NCI-H2227 (cell line): ENCODE results near the gene MSI2.

Source experiments
- DNase-seq: peaks from one replicate; lab custom pipeline; 2025; ENCODE audit not compliant: unreplicated experiment; lab: John Stamatoyannopoulos, UW

MSI2 gene

GRCh38 chr17:57425903-57426880 lies 169.9 kb downstream of the MSI2 start:
- no peak for DNase-seq

DNA sequence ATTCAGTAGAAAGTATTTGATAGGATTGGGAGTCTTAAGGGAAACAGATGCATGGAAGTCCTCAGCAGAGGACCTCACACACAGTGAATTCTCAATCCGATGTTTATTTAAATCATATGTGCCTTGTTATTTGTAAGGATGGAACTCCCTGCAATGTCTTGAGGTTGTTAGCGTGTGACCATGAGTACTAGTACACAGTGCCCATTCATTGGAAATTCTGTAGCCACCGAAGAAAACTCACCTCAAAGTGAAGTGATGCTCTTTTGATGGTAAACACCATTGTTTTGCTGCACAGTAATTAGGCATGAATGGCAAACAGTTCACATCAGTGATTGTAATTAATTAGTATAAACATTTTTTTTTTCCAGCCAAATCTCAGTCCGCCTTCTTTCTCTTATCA lies 173.6 kb downstream of the MSI2 start:
- no peak for DNase-seq

GRCh38 chr17:57431415-57431814 lies 175.1 kb downstream of the MSI2 start:
- DNase-seq, result no peak

DNA sequence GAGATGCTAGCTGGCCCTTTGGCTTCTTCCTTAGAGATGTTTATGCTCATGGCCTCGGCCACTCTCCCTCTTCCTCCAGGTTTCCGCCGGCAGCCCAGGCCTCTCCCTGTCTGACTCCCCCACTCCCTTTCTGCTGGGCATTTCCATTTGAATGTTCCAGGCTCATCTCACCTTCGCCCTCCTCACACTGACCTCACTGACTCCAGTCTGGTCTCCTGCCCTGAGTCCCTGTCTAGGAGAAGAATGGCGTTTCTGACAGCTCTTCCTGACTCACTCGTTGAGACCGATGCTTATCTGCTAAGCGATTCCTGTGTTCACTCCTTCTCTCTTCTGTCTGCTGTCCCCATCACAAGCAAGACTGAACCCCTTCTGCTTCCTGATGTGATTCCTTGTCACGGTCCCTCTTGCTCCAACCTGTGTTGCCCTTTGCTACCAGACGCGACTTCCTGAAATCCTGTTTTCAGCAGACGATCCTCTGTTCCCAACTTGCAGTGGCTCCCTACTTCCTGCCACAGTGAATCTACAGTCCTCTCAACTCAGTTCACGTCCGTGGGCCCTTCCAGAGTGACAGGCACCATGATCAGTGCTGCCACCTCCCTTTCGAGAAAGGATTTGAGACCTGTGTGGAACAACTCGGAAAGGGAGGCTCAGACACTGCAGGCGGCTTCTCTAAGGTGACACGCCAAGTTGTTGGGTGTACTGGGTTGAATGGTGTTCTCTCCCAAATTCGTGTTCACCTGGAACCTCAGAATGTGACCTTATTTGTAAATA lies 176.4 kb downstream of the MSI2 start:
- no peak for DNase-seq

DNA sequence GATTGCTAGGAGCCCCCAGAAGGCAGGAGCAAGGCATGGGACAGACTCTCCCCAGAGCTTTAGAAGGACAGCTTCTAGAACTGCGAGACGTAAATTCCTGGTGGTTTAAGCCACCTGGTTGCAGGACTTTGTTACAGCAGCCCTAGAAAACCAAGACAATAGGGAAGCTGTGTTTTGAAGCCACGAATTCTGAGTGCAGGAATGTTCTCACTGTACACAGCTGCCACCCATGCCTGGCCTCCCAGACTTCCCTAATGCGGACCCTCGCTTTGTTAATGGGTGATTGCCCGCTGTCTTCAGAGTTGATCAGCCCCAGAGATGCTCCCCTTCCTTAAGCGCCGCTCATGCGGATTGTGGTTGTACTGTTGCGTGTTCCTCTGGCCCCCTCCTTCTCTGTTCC lies 177.1 kb downstream of the MSI2 start:
- no peak for DNase-seq

GRCh38 chr17:57434361-57434760 lies 178.0 kb downstream of the MSI2 start:
- no peak for DNase-seq

DNA sequence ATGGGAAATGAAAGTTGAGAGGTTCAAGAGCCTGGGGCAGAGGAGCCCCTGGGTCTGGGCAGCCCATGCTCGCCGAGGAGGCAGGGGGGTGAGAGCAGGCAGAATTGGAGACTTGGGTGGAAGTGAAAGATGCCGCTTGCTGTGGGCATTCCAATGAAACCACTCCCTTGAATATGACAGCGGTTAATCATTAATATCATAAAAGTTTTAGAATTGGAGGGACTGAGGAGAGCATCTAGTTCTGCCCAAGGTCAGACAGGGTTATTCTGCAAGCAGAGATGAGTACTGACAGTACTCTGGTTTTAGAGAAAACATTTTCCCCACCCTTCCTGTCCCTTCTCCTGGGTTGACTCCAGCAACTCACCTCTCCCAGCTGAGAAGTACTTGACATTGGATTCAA lies 180.2 kb downstream of the MSI2 start:
- DNase-seq, result no peak

DNA sequence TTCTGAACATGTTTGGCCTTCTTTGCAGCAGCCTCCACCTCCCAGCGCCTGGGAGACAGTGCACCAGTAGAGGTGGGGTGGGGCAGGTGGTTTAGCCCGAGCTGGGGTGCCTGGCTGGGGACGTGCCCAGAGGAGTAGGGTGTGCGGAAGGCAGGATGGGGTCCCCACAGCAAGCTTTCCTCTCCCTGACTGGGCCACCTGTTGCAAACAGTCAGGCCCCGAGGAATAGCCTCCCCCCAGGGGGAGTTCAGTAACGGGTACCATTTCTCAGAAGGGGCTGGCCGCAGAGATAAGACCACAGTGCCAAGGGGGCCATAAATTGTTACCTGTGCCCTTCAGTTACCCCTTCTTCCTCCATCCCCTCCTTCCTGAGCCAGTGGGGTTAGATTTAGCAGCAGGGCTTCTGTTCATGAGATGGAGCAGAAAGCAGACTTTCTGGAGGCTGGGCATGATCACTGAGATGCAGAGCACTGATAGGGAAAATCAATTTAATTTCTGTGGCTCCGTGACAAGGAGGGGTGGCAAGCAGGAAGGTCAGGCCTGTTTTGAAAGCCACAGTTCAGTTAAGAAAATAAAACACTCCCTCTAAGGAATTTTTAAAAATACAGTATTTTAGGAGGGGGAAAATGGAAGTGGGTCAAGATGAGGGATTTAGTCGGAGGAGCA lies 181.9 kb downstream of the MSI2 start:
- no peak for DNase-seq

DNA sequence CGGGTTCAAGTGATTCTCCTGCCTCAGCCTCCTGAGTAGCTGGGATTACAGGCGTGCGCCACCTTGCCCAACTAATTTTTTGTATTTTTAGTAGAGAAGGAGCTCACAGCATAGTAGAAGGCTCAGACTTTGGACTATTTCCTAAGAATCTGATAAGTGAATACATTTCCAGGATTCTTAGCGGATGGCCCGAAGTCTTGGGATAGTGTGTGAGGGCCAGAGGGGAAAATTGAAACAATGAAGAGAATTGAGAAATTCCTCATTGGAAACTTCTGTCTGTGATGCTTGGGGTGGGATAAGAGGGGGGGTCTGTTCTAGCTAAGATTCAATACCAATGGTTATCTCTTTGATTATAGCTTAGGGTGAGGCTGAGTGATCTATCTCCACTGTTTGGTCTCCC lies 183.3 kb downstream of the MSI2 start:
- DNase-seq, result no peak

GRCh38 chr17:57440522-57441269 lies 184.4 kb downstream of the MSI2 start:
- peak; percentile 78 for DNase-seq

DNA sequence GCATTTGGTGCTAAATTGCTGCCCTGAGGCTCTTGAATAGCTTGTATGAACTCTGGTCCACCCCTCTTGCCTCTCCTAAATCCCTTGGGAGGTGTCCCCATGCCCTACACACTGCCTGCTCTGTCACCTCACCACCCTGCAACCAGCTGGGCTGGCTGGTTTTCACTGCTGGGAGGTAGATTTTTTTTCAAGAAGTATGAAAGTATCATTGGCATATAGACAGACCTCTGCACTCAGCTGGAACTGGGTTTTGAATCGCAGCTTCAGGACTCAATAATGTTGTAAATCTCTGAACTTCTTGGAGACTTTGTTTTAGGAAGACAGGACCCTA lies 184.9 kb downstream of the MSI2 start:
- DNase-seq, result no peak

- no peak for DNase-seq
These were observed 186.1 kb downstream of the MSI2 start for GRCh38 chr17:57442401-57442823.

- no peak for DNase-seq
These were observed 186.7 kb downstream of the MSI2 start for GRCh38 chr17:57442914-57443571.

- no peak for DNase-seq
These were observed 187.5 kb downstream of the MSI2 start for GRCh38 chr17:57443781-57444180.

DNA sequence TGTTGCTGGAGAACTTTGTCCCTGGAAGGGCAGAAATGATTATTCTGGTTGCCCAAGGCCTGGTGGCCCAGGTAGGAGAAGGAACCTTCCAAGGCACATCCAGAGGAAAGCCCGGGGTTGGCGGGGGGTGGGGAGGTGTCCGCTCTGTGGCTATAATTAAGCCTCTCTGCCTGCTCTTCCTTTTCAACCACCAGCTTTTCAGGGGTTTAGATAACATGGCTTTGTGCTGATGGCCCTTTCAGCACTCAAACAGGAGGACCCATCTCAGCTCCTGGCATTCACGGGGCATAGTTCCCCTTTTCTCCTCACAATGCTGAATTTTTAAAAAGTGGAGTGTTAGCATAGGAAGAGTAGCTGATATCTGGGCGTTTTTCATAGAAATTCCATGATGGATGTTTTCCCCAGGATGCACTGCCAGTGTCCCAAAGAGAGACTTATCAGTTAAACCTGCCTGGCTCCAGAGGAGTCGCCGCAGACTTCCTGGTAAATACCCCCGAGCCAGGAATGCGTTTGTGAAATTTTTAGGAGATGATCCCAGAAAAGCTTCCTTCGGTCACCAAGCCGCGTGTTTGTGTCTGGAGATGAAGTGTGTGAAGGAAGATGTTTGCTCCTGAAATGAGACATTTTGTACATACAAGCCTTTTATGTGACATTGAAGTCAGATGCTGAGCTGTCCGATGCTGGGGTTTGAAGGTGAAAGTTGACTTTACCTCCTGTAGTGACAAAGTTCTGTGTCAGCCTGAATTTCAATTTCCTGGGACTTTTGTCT lies 188.5 kb downstream of the MSI2 start:
- DNase-seq, result no peak

DNA sequence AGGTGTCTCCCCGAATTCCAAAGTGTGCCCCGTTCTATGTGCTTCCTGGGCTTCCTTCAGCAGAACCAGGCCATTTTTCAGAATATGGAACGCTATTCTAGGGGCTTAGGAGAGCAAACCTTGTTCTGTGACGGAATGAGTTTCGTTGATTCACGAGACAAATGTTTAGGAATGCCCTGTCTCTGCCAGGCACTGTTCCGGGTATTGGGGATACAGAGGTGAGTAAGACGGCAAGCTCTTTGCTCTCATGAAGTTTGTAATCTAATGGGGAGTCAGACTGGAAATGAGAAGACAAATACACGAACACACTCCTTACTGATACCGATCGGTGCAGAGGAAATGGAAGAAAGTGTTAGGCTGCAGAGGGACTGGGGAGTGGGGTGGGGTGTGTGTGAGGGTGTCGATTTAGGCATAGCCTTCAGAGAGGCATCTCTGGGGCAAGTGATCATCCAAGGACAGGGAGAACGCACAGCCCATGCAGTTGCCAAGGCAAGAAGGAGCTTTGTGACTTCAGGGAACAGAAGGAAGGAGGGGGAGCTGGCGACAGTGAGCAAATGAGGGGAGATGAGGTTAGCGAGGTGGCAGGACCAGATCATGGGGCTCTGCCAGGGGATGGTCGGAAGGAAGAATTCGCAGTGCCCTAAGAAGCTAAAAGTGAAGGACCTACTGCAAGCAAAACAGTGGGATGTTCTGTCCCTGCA lies 189.6 kb downstream of the MSI2 start:
- DNase-seq, result no peak

DNA sequence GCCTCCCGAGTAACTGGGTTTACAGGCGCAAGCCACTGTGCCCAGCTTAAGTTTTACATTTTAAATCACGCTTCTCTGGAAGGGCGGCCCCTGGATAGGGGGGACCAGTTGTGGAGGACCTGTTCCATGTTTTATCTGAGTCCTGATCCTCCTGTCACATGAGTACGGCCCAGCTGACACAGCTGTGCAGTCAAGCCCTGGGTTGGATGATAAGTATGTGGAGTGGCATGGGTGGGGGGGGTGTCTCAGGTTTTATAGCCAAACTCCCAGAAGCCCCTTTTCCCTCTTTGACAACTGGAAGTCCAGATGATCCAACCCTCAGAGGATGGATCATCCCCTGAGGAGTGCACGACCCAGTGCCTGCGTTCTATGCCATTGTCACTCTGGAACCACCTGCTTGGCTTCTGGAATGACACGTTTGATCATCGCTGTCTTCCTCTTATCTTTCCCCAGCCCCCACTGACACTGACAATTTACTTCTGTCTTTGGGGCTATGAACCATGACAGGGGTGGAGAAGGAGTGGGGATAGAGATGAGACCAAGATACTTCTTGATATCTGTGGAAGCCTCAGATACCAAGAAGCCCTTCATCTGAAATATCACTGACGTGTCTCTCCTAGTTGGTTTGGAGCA lies 191.2 kb downstream of the MSI2 start:
- no peak for DNase-seq

DNA sequence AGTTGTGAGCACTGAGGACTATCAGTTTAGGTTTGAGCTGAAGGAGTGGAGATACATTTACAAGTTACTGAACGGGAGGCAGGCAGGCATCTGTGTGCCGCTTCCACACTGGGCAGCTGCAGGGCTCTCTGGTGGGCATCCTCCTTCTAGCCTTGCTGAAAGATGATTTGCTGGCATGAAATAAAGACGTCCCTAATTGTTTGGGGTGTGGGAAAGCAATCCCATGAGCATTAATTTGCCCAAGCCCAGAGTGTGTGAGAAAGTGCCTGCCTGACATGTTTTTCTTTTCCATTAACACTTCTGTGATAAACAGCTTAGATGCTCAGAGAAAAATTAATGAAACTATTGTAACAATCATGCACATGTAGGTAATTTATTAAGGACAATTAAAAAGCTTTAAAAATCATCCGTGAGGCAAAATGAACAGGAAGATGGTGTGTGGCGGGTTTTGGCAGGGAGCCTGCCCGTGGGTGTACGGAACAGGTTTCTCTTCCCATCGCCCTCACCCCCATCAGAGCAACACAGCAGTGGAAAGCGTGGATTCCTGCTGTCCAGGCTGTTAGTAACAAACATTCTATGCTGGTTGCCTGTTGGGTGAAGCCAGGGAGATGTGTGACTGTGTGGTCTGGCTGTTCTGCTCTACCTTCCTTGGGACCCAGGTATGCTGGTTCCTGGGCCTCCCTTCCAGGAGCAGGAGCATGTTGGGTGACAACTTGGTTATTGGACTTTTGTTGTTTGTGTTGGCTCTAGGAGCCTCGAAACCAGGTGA lies 191.9 kb downstream of the MSI2 start:
- DNase-seq, result no peak
